22Rv1 (cell line): ENCODE measurements around the gene ITGB1BP1.

Experiments used
- H3K27ac ChIP-seq: fragments of 450-650 bp; 2 replicates; pipeline ENCODE4 v1.5.1; 2017
- CTCF ChIP-seq: fragments of 450-650 bp; IDR thresholded peaks from 2 replicates; pipeline ENCODE4 v1.5.1; 2017; ENCODE audit warnings: mild to moderate bottlenecking
- ZFX ChIP-seq: fragments of 450-650 bp; IDR thresholded peaks from 2 replicates; pipeline ENCODE4 v1.6.1; 2017; ENCODE audit warnings: antibody characterized with exemption, borderline replicate concordance

ITGB1BP1 gene

GRCh38 chr2:9416962-9417316 lies 6.4 kb downstream of the ITGB1BP1 start:
- H3K27ac ChIP-seq: no peak overlapping the region
- TF ChIP-seq CTCF (no peak), ZFX (no peak)

GRCh38 chr2:9416267-9416961 lies 6.9 kb downstream of the ITGB1BP1 start:
- TF ChIP-seq CTCF: no peak
- no peak for TF ChIP-seq ZFX
- H3K27ac ChIP-seq: no peak overlapping the region

GRCh38 chr2:9415516-9416169 lies 7.7 kb downstream of the ITGB1BP1 start:
- TF ChIP-seq CTCF (no peak), ZFX (no peak)
- no peak overlapping the region for H3K27ac ChIP-seq

- TF ChIP-seq ZFX: no peak
- TF ChIP-seq CTCF: no peak
- H3K27ac ChIP-seq: no peak overlapping the region
Measured at GRCh38 chr2:9412781-9413180, 10.5 kb downstream of the ITGB1BP1 start.

GRCh38 chr2:9410108-9410507 lies 13.2 kb downstream of the ITGB1BP1 start:
- TF ChIP-seq CTCF (no peak), ZFX (no peak)
- H3K27ac ChIP-seq: no peak overlapping the region

- TF ChIP-seq ZFX: no peak
- no peak for TF ChIP-seq CTCF
- H3K27ac ChIP-seq: peak overlapping the region; percentile 43
Measured at GRCh38 chr2:9408641-9409151, 14.6 kb downstream of the ITGB1BP1 start.

- H3K27ac ChIP-seq: no peak overlapping the region
- TF ChIP-seq ZFX: no peak
- TF ChIP-seq CTCF: no peak
Measured at GRCh38 chr2:9407363-9407811, 15.9 kb downstream of the ITGB1BP1 start.
